ENCODE results near the gene HSD11B1L. TPM values are rescaled to one million over a fixed set of nuclear protein-coding genes. Genes with fewer than 3 reads are reported as not detected.

The HSD11B1L gene
- total and polyA plus RNA-seq, 2 donors (not counting 3 experiments of a cell fraction or from before 2014, with no cell fraction given), result 4.4 to 9.1 TPM

DNA sequence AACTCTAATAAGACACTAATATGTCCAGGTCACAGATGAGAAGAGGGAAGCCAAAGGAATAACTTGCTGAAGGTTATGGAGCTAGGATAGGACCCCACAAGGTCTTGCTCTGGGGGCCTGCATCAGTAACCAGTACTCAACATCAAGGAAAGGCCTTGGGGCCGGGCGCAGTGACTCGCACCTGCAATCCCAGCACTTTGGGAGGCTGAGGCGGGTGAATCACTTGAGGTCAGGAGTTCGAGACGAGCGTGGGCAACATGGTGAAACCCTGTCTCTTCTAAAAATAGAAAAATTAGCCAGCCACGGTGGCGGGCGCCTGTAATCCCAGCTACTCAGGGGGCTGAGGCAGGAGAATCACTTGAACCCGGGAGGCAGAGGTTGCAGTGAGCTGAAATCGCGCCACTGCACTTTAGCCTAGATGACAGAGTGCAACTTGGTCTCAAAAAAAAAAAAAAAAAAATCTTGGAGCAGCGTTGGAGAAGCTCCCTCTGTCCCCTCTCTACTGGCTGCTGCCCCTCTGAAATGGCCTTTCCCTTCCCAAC is 37.3 kb downstream of the HSD11B1L start:
- Histone ChIP-seq H3K79me2 (ENCODE audit: control insufficient read depth, insufficient read depth, low read length) (peaks cover 48% of the 10 kb centered on the region), H3K9ac (replicated peaks; ENCODE audit: extremely low read depth, insufficient read depth, low read length) (peak overlapping the region; percentile 81), H3K27me3 (ENCODE audit: control insufficient read depth in 2 of 2, insufficient read depth in 2 of 2, low read length in 2 of 2) (no peaks in the 10 kb centered on the region), H3K4me1 (ENCODE audit: control insufficient read depth, extremely low read depth, insufficient read depth, low read length) (peaks cover 15% of the 10 kb centered on the region), H3K9me1 (replicated peaks; ENCODE audit: control insufficient read depth, extremely low read depth, insufficient read depth, low read length) (no peaks in the 10 kb centered on the region), H3K4me3 (replicated peaks in 1 of 3; ENCODE audit: insufficient read depth in 1 of 3, low read depth in 1 of 3, low read length in 3 of 3) (peak overlapping the region in 1 of 3 experiments; percentile 79), H2AFZ (ENCODE audit: low read depth, low read length) (no peak overlapping the region), H4K20me1 (replicated peaks; ENCODE audit: control insufficient read depth, extremely low read depth, insufficient read depth, low read length) (no peaks in the 10 kb centered on the region), H3K36me3 (ENCODE audit: control insufficient read depth in 2 of 2, extremely low read depth in 1 of 2, insufficient read depth in 2 of 2, low read length in 2 of 2) (peaks cover 0 to 4% of the 10 kb centered on the region in 2 experiments), H3K9me3 (replicated peaks; ENCODE audit: control insufficient read depth, insufficient read depth, low read length) (no peaks in the 10 kb centered on the region), H3K4me2 (ENCODE audit: insufficient read depth, low read length) (peak overlapping the region; percentile 91), H3K27ac (ENCODE audit: insufficient read depth, low read depth, low read length) (peak overlapping the region; percentile 85)
- FAIRE-seq (no peak), DNase-seq (ENCODE audit: low read depth, low spot score) (no peak)
- ChIA-PET CTCF (interaction anchor here (1.2 to 1.4 kb wide), 2 partner anchors 27 to 28 kb away, joined by 3 to 6 read pairs; partner anchors contain the start of gene RPL36), POLR2A (no interaction called here)
- TF ChIP-seq FOS (IDR thresholded peaks at IDR 0.05; ENCODE audit: borderline replicate concordance, insufficient read depth, low read length), result no peak
- no peak for TF ChIP-seq GATA2 (IDR thresholded peaks at IDR 0.05; ENCODE audit: insufficient read depth, insufficient read length, low read depth, low read length)
- TF ChIP-seq, protein P1, sequence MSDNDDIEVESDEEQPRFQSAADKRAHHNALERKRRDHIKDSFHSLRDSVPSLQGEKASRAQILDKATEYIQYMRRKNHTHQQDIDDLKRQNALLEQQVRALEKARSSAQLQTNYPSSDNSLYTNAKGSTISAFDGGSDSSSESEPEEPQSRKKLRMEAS (IDR thresholded peaks at IDR 0.05; ENCODE audit: insufficient read depth, insufficient read length), result no peak
- TF ChIP-seq MYC (IDR thresholded peaks at IDR 0.05; ENCODE audit: low read depth, low read length), result no peak
- no peak for TF ChIP-seq POLR2A (IDR thresholded peaks at IDR 0.05; ENCODE audit: low read depth, low read length)
- TF ChIP-seq EZH2 (IDR thresholded peaks at IDR 0.05; ENCODE audit: borderline replicate concordance, low read depth, low read length, severe bottlenecking), result no peak
- TF ChIP-seq JUN (IDR thresholded peaks at IDR 0.05; ENCODE audit: borderline replicate concordance, insufficient read depth, insufficient read length, low read depth), result no peak
- no peak for TF ChIP-seq POLR2AphosphoS5 (IDR thresholded peaks at IDR 0.05; ENCODE audit: insufficient read depth, low read depth, low read length)
- TF ChIP-seq, protein P2, sequence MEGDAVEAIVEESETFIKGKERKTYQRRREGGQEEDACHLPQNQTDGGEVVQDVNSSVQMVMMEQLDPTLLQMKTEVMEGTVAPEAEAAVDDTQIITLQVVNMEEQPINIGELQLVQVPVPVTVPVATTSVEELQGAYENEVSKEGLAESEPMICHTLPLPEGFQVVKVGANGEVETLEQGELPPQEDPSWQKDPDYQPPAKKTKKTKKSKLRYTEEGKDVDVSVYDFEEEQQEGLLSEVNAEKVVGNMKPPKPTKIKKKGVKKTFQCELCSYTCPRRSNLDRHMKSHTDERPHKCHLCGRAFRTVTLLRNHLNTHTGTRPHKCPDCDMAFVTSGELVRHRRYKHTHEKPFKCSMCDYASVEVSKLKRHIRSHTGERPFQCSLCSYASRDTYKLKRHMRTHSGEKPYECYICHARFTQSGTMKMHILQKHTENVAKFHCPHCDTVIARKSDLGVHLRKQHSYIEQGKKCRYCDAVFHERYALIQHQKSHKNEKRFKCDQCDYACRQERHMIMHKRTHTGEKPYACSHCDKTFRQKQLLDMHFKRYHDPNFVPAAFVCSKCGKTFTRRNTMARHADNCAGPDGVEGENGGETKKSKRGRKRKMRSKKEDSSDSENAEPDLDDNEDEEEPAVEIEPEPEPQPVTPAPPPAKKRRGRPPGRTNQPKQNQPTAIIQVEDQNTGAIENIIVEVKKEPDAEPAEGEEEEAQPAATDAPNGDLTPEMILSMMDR (IDR thresholded peaks at IDR 0.05; ENCODE audit: extremely low read depth in 1 of 2, insufficient read depth in 1 of 2, low read depth in 1 of 2, low read length in 2 of 2), result no peak
- intact Hi-C loops (cut with micrococcal nuclease), result no loop called here
- no TSS peak for BruUV-seq (replicated peaks)
- dilution Hi-C loops (cut with MboI; ENCODE audit: extremely low pct_ligation_motif_present, low sequenced_read_pairs), result no loop called here

Data from endothelial cell of umbilical vein (primary cell).